HG03342 (cell line): Measurements from ENCODE around the gene DNAJC9.

Experiments
- ATAC-seq: cut with Tn5 transposase; IDR thresholded peaks from one replicate; pipeline ENCODE4 v1.9.1; 2021; ENCODE audit warnings: mild to moderate bottlenecking, moderate library complexity; ENCODE audit not compliant: unreplicated experiment

The DNAJC9 gene

GRCh38 chr10:73239908-73240307 lies 7.1 kb downstream of the DNAJC9 start:
- ATAC-seq, result no peak

GRCh38 chr10:73238990-73239566 lies 8.0 kb downstream of the DNAJC9 start:
- no peak for ATAC-seq

- no peak for ATAC-seq
Observed at GRCh38 chr10:73234695-73235094, 12.4 kb downstream of the DNAJC9 start.

- ATAC-seq, result no peak
Observed at GRCh38 chr10:73233883-73234282, 13.2 kb downstream of the DNAJC9 start.

GRCh38 chr10:73232887-73233286 lies 14.2 kb downstream of the DNAJC9 start:
- no peak for ATAC-seq

GRCh38 chr10:73229567-73229966 lies 17.5 kb downstream of the DNAJC9 start:
- no peak for ATAC-seq

GRCh38 chr10:73228247-73228646 lies 18.8 kb downstream of the DNAJC9 start:
- ATAC-seq, result no peak

- no peak for ATAC-seq
Observed at GRCh38 chr10:73226663-73227062, 20.4 kb downstream of the DNAJC9 start.

- ATAC-seq, result no peak
Observed at GRCh38 chr10:73225518-73225917, 21.5 kb downstream of the DNAJC9 start.

GRCh38 chr10:73220989-73221388 lies 26.1 kb downstream of the DNAJC9 start:
- no peak for ATAC-seq

GRCh38 chr10:73219384-73219783 lies 27.7 kb downstream of the DNAJC9 start:
- ATAC-seq, result no peak

GRCh38 chr10:73218431-73219191 lies 28.4 kb downstream of the DNAJC9 start:
- ATAC-seq, result no peak

- no peak for ATAC-seq
Observed at GRCh38 chr10:73217628-73218027, 29.4 kb downstream of the DNAJC9 start.

GRCh38 chr10:73215749-73216148 lies 31.3 kb downstream of the DNAJC9 start:
- no peak for ATAC-seq

GRCh38 chr10:73211106-73211811 lies 35.8 kb downstream of the DNAJC9 start:
- no peak for ATAC-seq

- ATAC-seq, result no peak
Observed at GRCh38 chr10:73210395-73211105, 36.5 kb downstream of the DNAJC9 start.

GRCh38 chr10:73209705-73210104 lies 37.4 kb downstream of the DNAJC9 start:
- ATAC-seq, result no peak

- no peak for ATAC-seq
Observed at GRCh38 chr10:73207883-73208282, 39.2 kb downstream of the DNAJC9 start.

- no peak for ATAC-seq
Observed at GRCh38 chr10:73206385-73206784, 40.7 kb downstream of the DNAJC9 start.

GRCh38 chr10:73205890-73206289 lies 41.2 kb downstream of the DNAJC9 start:
- no peak for ATAC-seq

GRCh38 chr10:73205081-73205480 lies 42.0 kb downstream of the DNAJC9 start:
- no peak for ATAC-seq
